ENCODE results near the gene SLMAP. TPM values are rescaled to one million over a fixed set of nuclear protein-coding genes. Genes with fewer than 3 reads are reported as not detected.

Gene SLMAP
- total RNA-seq, 1 experiment from 2014 or later, result 79.5 TPM

DNA sequence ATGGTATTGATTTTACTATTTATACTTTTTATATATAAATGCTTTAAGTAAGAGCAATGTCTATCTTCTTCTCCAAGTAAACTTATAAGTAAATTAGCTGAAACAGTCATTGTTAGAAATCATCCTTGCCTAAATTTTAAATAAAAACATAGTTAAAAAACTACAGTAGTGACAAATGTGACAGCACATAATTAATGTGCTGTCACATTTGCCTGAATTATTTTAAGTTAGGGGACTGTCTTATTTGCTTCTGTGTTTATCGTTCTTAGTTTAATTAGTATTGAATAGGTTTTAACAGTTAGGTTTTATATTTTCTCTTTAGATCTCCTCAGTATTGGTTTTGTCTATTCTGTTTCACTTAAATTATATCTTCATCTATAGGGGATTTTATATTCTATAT lies 36.1 kb downstream of the SLMAP start:
- H3K36me3 Mint-ChIP-seq, result no peaks in the 10 kb centered on the region
- H3K27ac Mint-ChIP-seq, result no peak overlapping the region
- H3K9me3 Mint-ChIP-seq, result no peaks in the 10 kb centered on the region
- TF ChIP-seq GABPB1 (CRISPR knock-in tag; IDR thresholded peaks at IDR 0.05) (no peak), MYBL2 (CRISPR knock-in tag; IDR thresholded peaks at IDR 0.05) (no peak), GRHL2 (CRISPR knock-in tag; IDR thresholded peaks at IDR 0.05; ENCODE audit: insufficient replicate concordance, severe bottlenecking) (no peak), ESRRA (CRISPR knock-in tag; IDR thresholded peaks at IDR 0.05; ENCODE audit: borderline replicate concordance) (no peak), ATF1 (CRISPR knock-in tag; IDR thresholded peaks at IDR 0.05) (no peak), JAZF1 (CRISPR knock-in tag; IDR thresholded peaks at IDR 0.05) (no peak), NR1H2 (CRISPR knock-in tag; IDR thresholded peaks at IDR 0.05) (no peak), NFATC4 (CRISPR knock-in tag; IDR thresholded peaks at IDR 0.05) (no peak), IRF2 (CRISPR knock-in tag; IDR thresholded peaks at IDR 0.05; ENCODE audit: borderline replicate concordance, low read depth) (no peak), RELA (CRISPR knock-in tag; IDR thresholded peaks at IDR 0.05; ENCODE audit: borderline replicate concordance) (no peak), ZNF671 (CRISPR knock-in tag; IDR thresholded peaks at IDR 0.05) (no peak)
- TF ChIP-seq, protein P1, sequence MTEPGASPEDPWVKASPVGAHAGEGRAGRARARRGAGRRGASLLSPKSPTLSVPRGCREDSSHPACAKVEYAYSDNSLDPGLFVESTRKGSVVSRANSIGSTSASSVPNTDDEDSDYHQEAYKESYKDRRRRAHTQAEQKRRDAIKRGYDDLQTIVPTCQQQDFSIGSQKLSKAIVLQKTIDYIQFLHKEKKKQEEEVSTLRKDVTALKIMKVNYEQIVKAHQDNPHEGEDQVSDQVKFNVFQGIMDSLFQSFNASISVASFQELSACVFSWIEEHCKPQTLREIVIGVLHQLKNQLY (CRISPR knock-in tag; IDR thresholded peaks at IDR 0.05), result no peak
- TF ChIP-seq, protein P2, sequence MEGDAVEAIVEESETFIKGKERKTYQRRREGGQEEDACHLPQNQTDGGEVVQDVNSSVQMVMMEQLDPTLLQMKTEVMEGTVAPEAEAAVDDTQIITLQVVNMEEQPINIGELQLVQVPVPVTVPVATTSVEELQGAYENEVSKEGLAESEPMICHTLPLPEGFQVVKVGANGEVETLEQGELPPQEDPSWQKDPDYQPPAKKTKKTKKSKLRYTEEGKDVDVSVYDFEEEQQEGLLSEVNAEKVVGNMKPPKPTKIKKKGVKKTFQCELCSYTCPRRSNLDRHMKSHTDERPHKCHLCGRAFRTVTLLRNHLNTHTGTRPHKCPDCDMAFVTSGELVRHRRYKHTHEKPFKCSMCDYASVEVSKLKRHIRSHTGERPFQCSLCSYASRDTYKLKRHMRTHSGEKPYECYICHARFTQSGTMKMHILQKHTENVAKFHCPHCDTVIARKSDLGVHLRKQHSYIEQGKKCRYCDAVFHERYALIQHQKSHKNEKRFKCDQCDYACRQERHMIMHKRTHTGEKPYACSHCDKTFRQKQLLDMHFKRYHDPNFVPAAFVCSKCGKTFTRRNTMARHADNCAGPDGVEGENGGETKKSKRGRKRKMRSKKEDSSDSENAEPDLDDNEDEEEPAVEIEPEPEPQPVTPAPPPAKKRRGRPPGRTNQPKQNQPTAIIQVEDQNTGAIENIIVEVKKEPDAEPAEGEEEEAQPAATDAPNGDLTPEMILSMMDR (IDR thresholded peaks at IDR 0.05), result no peak
- TF ChIP-seq, protein P3, sequence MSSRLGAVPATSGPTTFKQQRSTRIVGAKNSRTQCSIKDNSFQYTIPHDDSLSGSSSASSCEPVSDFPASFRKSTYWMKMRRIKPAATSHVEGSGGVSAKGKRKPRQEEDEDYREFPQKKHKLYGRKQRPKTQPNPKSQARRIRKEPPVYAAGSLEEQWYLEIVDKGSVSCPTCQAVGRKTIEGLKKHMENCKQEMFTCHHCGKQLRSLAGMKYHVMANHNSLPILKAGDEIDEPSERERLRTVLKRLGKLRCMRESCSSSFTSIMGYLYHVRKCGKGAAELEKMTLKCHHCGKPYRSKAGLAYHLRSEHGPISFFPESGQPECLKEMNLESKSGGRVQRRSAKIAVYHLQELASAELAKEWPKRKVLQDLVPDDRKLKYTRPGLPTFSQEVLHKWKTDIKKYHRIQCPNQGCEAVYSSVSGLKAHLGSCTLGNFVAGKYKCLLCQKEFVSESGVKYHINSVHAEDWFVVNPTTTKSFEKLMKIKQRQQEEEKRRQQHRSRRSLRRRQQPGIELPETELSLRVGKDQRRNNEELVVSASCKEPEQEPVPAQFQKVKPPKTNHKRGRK (CRISPR knock-in tag; IDR thresholded peaks at IDR 0.05; ENCODE audit: borderline replicate concordance), result no peak
- TF ChIP-seq, protein P4, sequence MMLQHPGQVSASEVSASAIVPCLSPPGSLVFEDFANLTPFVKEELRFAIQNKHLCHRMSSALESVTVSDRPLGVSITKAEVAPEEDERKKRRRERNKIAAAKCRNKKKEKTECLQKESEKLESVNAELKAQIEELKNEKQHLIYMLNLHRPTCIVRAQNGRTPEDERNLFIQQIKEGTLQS (CRISPR knock-in tag; conservative IDR thresholded peaks at IDR 0.05), result no peak
- TF ChIP-seq, protein P5, sequence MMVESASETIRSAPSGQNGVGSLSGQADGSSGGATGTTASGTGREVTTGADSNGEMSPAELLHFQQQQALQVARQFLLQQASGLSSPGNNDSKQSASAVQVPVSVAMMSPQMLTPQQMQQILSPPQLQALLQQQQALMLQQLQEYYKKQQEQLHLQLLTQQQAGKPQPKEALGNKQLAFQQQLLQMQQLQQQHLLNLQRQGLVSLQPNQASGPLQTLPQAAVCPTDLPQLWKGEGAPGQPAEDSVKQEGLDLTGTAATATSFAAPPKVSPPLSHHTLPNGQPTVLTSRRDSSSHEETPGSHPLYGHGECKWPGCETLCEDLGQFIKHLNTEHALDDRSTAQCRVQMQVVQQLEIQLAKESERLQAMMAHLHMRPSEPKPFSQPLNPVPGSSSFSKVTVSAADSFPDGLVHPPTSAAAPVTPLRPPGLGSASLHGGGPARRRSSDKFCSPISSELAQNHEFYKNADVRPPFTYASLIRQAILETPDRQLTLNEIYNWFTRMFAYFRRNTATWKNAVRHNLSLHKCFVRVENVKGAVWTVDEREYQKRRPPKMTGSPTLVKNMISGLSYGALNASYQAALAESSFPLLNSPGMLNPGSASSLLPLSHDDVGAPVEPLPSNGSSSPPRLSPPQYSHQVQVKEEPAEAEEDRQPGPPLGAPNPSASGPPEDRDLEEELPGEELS (CRISPR knock-in tag; IDR thresholded peaks at IDR 0.05), result no peak
- TF ChIP-seq, protein P6, sequence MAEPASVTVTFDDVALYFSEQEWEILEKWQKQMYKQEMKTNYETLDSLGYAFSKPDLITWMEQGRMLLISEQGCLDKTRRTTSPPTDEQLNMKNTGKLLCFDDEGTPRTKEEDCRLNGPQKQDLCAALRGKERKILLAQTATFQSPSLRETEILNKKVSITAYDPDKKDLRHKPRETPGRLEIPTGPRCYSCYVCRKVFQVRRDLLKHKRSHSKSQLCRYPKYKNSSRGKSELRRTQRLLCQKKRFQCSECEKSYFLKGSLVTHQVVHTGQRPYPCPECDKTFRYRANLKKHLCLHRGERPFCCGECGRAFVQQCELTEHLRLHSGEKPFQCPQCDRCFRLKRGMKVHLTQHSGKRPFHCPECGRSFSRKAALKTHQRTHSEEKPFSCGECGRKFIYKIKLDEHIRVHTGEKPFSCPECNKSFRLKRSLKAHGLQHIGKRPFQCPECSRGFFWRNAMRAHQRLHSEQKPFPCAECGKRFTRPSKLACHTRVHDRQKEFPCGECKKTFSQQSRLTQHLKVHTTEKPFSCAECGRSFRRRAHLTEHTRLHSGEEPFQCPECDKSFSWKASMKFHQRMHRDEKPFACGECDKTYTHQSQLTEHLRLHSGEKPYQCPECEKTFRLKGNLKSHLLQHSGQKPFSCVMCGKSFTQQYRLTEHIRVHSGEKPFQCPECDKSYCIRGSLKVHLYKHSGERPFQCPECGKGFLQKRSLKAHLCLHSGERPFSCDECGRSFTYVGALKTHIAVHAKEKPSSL (CRISPR knock-in tag; conservative IDR thresholded peaks at IDR 0.05), result no peak
- TF ChIP-seq, protein P7, sequence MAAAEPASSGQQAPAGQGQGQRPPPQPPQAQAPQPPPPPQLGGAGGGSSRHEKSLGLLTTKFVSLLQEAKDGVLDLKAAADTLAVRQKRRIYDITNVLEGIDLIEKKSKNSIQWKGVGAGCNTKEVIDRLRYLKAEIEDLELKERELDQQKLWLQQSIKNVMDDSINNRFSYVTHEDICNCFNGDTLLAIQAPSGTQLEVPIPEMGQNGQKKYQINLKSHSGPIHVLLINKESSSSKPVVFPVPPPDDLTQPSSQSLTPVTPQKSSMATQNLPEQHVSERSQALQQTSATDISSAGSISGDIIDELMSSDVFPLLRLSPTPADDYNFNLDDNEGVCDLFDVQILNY (CRISPR knock-in tag; IDR thresholded peaks at IDR 0.05), result no peak
- TF ChIP-seq, protein P8, sequence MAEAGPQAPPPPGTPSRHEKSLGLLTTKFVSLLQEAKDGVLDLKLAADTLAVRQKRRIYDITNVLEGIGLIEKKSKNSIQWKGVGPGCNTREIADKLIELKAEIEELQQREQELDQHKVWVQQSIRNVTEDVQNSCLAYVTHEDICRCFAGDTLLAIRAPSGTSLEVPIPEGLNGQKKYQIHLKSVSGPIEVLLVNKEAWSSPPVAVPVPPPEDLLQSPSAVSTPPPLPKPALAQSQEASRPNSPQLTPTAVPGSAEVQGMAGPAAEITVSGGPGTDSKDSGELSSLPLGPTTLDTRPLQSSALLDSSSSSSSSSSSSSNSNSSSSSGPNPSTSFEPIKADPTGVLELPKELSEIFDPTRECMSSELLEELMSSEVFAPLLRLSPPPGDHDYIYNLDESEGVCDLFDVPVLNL (CRISPR knock-in tag; IDR thresholded peaks at IDR 0.05; ENCODE audit: borderline replicate concordance, low read depth), result no peak
- ATAC-seq (no peak), DNase-seq (ENCODE audit: low spot score) (no peak)
- ChIA-PET POLR2A (no interaction called here), CTCF (no interaction called here)
- H3K4me3 Mint-ChIP-seq, result no peak overlapping the region
- no peaks in the 10 kb centered on the region for H3K27me3 Mint-ChIP-seq (ENCODE audit: low read depth)
- no peaks in the 10 kb centered on the region; the same call in 1 of the 2 replicates for H3K4me1 Mint-ChIP-seq

All from WTC11 (cell line).